ENCODE results near the gene ZNF532. TPM values are rescaled to one million over a fixed set of nuclear protein-coding genes. Genes with fewer than 3 reads are reported as not detected.

ZNF532 gene
- total RNA-seq, 1 donor from 2014 or later = 137 TPM

GRCh38 chr18:58955738-58956137 lies 91.1 kb downstream of the ZNF532 start:
- no peak overlapping the region for H3K27ac Mint-ChIP-seq
- Histone ChIP-seq H3K79me2 (ENCODE audit: low read depth) (peaks cover 53% of the 10 kb centered on the region), H3K36me3 (peaks cover 29% of the 10 kb centered on the region)

GRCh38 chr18:58958628-58959027 lies 94.0 kb downstream of the ZNF532 start:
- H3F3A ChIP-seq (ENCODE audit: low read depth) = peaks cover 8% of the 10 kb centered on the region
- DNase-seq (ENCODE audit: low spot score) = no peak
- no peaks in the 10 kb centered on the region for H3K9me3 ChIP-seq (ENCODE audit: low read depth)
- peaks cover 8% of the 10 kb centered on the region for H4K20me1 ChIP-seq (ENCODE audit: low read depth)
- H3K4me1 ChIP-seq = no peaks in the 10 kb centered on the region
- H3K4me3 Mint-ChIP-seq = no peak overlapping the region
- no peaks in the 10 kb centered on the region for H3K9me3 Mint-ChIP-seq
- H3K36me3 ChIP-seq = peaks cover 26% of the 10 kb centered on the region
- TF ChIP-seq EZH2 (IDR thresholded peaks at IDR 0.05) (no peak), EZH2phosphoT487 (IDR thresholded peaks at IDR 0.05) (no peak), CTCF (IDR thresholded peaks at IDR 0.05) (no peak)
- H3K4me2 ChIP-seq = no peak overlapping the region
- no peak overlapping the region for H2AFZ ChIP-seq (replicated peaks)
- no peak overlapping the region for H3K27ac Mint-ChIP-seq
- H3K9ac ChIP-seq = no peak overlapping the region
- no peak overlapping the region for H3K27ac ChIP-seq
- no peaks in the 10 kb centered on the region for H3K27me3 Mint-ChIP-seq (ENCODE audit: insufficient read depth, low read depth)
- H3K4me1 Mint-ChIP-seq = peaks cover 9% of the 10 kb centered on the region
- peaks cover 56% of the 10 kb centered on the region for H3K36me3 Mint-ChIP-seq
- no peaks in the 10 kb centered on the region for H3K27me3 ChIP-seq
- no peak overlapping the region for H3K4me3 ChIP-seq
- peaks cover 48% of the 10 kb centered on the region for H3K79me2 ChIP-seq (ENCODE audit: low read depth)

More at GRCh38 chr18:58955738-58956137, 91.1 kb downstream of the ZNF532 start:
- Mint-ChIP-seq H3K36me3 (peaks cover 53% of the 10 kb centered on the region), H3K4me1 (peaks cover 8% of the 10 kb centered on the region), H3K9me3 (no peaks in the 10 kb centered on the region), H3K4me3 (no peak overlapping the region), H3K27me3 (ENCODE audit: insufficient read depth, low read depth) (no peaks in the 10 kb centered on the region)
- H3K4me3 ChIP-seq = no peak overlapping the region
- H3K27ac ChIP-seq = no peak overlapping the region
- peaks cover 8% of the 10 kb centered on the region for H4K20me1 ChIP-seq (ENCODE audit: low read depth)
- no peak for TF ChIP-seq EZH2 (IDR thresholded peaks at IDR 0.05)
- TF ChIP-seq EZH2phosphoT487 (IDR thresholded peaks at IDR 0.05) = no peak
- no peak for TF ChIP-seq CTCF (IDR thresholded peaks at IDR 0.05)
- DNase-seq (ENCODE audit: low spot score) = no peak
- H3K9ac ChIP-seq = no peak overlapping the region
- H3K27me3 ChIP-seq = no peaks in the 10 kb centered on the region
- H3F3A ChIP-seq (ENCODE audit: low read depth) = peaks cover 8% of the 10 kb centered on the region
- H3K4me1 ChIP-seq = no peaks in the 10 kb centered on the region
- no peak overlapping the region for H3K4me2 ChIP-seq
- no peaks in the 10 kb centered on the region for H3K9me3 ChIP-seq (ENCODE audit: low read depth)
- H2AFZ ChIP-seq (replicated peaks) = no peak overlapping the region

GRCh38 chr18:58960508-58960907 lies 95.8 kb downstream of the ZNF532 start:
- no peak for TF ChIP-seq CTCF (IDR thresholded peaks at IDR 0.05)
- TF ChIP-seq EZH2phosphoT487 (IDR thresholded peaks at IDR 0.05) = no peak
- TF ChIP-seq EZH2 (IDR thresholded peaks at IDR 0.05) = no peak
- Histone ChIP-seq H3K9ac (no peak overlapping the region), H3K4me1 (peaks cover 10% of the 10 kb centered on the region), H4K20me1 (ENCODE audit: low read depth) (peaks cover 9% of the 10 kb centered on the region), H3K36me3 (peaks cover 19% of the 10 kb centered on the region), H3K27me3 (no peaks in the 10 kb centered on the region), H3K79me2 (ENCODE audit: low read depth) (peaks cover 59% of the 10 kb centered on the region), H3K4me3 (no peak overlapping the region), H3F3A (ENCODE audit: low read depth) (peaks cover 13% of the 10 kb centered on the region), H3K4me2 (no peak overlapping the region), H3K9me3 (ENCODE audit: low read depth) (no peaks in the 10 kb centered on the region), H2AFZ (replicated peaks) (no peak overlapping the region), H3K27ac (no peak overlapping the region)
- no peaks in the 10 kb centered on the region for H3K9me3 Mint-ChIP-seq
- H3K4me1 Mint-ChIP-seq = peaks cover 19% of the 10 kb centered on the region
- H3K27ac Mint-ChIP-seq = no peak overlapping the region
- peaks cover 55% of the 10 kb centered on the region for H3K36me3 Mint-ChIP-seq
- DNase-seq (ENCODE audit: low spot score) = no peak
- H3K4me3 Mint-ChIP-seq = no peak overlapping the region
- no peaks in the 10 kb centered on the region for H3K27me3 Mint-ChIP-seq (ENCODE audit: insufficient read depth, low read depth)
